Fibroblast of the aortic adventitia (primary cell): Measurements from ENCODE around the gene SPTLC1. TPM values are rescaled to one million over a fixed set of nuclear protein-coding genes. Genes with fewer than 3 reads are reported as not detected.
"Not testable (repeated sequence)": the region's sequence is repeated elsewhere in the genome, so short reads cannot be mapped to it uniquely, and the experiment has no call there.

ENCODE experiments used
- DNase-seq: peaks from one replicate; pipeline ENCODE4 v3.0.0-alpha.2; 2010; ENCODE audit warnings: low read depth
- H3K4me3 ChIP-seq: 2 replicates; pipeline ENCODE4 v1.5.1; 2011; ENCODE audit warnings: low read depth, mild to moderate bottlenecking, control low read depth, low read length, moderate library complexity
- CTCF ChIP-seq: IDR thresholded peaks from 2 replicates; pipeline ENCODE4 v1.5.1; 2011; ENCODE audit warnings: mild to moderate bottlenecking, low read length, control low read depth, inconsistent platforms; ENCODE audit not compliant: insufficient read depth
- total RNA-seq: library from RNA; depleted of rRNA; stranded (reverse); fragments of >200 nt; gene quantifications from 2 replicates; pipeline ENCODE4 v1.2.3, GENCODE V29; 2012; ENCODE audit warnings: low replicate concordance

SPTLC1 gene
- total RNA-seq, 1 donor, result 119 TPM

GRCh38 chr9:92147030-92147851 lies 32.0 kb upstream of the SPTLC1 start:
- H3K4me3 ChIP-seq, result no peak overlapping the region
- TF ChIP-seq CTCF, result peak; percentile 33
- peak; percentile 90 for DNase-seq

- H3K4me3 ChIP-seq, result no peak overlapping the region
- peak; percentile 64 for DNase-seq
- TF ChIP-seq CTCF, result no peak
These were observed 31.4 kb upstream of the SPTLC1 start for GRCh38 chr9:92146610-92147009.

GRCh38 chr9:92145784-92146183 lies 30.6 kb upstream of the SPTLC1 start:
- not testable (repeated sequence) for DNase-seq, H3K4me3 ChIP-seq

GRCh38 chr9:92142329-92142728 lies 27.1 kb upstream of the SPTLC1 start:
- no peak for TF ChIP-seq CTCF
- DNase-seq, result no peak
- H3K4me3 ChIP-seq, result no peak overlapping the region

- DNase-seq, result peak; percentile 33
- TF ChIP-seq CTCF, result no peak
- peak overlapping the region; percentile 64 for H3K4me3 ChIP-seq
These were observed 26.2 kb upstream of the SPTLC1 start for GRCh38 chr9:92141144-92142129.

- no peak for DNase-seq
- TF ChIP-seq CTCF, result no peak
- H3K4me3 ChIP-seq, result peak overlapping the region; percentile 64
These were observed 25.5 kb upstream of the SPTLC1 start for GRCh38 chr9:92140754-92141143.
